ENCODE results near the gene GAGE12J.
"Not testable (repeated sequence)": the region's sequence is repeated elsewhere in the genome, so short reads cannot be mapped to it uniquely, and the experiment has no call there.

Gene GAGE12J, protein sequence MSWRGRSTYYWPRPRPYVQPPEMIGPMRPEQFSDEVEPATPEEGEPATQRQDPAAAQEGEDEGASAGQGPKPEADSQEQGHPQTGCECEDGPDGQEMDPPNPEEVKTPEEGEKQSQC

DNA sequence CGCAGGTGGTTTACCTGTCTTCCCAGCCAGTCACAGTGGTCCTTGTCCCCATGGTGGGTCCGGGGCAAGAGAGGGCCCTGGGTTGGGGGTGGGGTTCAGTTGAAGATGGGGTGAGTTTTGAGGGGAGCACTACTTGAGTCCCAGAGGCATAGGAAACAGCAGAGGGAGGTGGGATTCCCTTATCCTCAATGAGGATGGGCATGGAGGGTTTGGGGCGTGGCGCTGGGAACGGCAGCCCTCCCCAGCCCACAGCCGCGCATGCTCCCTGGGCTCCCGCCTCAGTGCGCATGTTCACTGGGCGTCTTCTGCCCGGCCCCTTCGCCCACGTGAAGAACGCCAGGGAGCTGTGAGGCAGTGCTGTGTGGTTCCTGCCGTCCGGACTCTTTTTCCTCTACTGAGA, at the start of gene GAGE12J:
Gene GAGE12J (plus strand): TSS at position 301 of the 400 bp plus-strand sequence. CDS start 1,157 bp downstream, outside the sequence.
- DNase-seq: not testable (repeated sequence)

DNA sequence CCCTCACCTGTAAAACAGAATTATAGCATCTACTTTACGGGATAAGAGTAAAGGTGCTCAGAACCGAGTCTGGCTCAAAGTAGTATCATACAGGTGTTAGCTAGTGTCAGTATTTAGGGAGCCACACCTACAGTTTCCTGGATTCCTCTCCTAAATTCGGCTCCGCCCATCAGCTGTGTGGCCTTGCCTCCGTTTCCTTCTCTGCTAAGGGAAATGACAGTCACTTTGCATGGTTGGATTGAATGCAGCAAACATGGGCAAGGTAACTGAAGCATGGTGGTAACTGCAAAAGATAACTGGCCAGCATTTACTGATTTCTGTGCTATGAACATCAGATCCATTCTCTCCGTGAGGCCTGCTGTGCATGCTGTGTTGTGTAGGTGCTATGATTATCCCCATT, 49.4 kb upstream of the GAGE12J start:
- no peak for DNase-seq

DNA sequence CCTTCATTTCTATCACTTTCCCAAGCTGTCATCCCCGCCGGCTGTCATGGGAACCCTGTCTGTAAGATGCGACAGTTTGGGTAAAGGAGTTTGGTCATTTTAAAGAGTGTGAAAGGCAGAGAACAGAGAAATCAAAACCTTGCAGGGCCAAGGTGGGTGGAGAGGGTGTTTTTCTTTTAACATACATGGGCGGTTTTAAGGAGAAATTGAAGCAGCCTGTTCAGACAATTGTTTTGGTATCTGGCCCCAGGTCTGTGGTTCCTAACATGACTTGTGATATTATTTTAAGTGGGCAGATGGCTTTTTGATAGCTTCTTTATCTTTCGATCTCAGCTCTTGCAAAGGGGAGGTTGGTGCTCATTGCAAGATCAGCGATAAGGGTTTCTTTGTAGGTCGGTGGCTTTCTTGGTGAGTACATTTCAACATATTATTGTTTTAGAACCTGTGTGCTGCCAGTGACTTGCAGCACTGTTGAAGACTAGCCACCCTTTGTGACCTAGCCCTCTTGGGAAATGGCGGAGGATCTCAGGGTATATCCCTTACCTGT, 48.6 kb upstream of the GAGE12J start:
- no peak for DNase-seq

DNA sequence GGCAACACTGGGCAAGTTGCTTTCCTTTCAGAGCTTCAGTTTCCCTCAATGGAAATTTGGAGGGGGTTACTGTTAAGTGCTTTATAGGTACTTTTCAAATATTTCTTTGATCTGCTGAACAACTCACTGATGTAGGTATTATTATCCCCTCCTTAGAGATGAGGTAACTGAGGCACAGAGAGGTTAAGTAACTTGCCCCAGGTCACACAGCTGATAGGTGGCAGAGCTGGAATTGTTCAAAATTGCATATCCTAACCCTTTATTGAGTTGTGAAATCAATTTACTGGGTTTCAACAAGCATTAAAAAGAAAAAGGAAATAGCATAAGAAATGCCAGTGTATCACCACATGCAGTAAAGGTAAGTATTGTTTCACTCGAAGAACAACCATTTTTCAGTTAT, 45.6 kb upstream of the GAGE12J start:
- DNase-seq: no peak

DNA sequence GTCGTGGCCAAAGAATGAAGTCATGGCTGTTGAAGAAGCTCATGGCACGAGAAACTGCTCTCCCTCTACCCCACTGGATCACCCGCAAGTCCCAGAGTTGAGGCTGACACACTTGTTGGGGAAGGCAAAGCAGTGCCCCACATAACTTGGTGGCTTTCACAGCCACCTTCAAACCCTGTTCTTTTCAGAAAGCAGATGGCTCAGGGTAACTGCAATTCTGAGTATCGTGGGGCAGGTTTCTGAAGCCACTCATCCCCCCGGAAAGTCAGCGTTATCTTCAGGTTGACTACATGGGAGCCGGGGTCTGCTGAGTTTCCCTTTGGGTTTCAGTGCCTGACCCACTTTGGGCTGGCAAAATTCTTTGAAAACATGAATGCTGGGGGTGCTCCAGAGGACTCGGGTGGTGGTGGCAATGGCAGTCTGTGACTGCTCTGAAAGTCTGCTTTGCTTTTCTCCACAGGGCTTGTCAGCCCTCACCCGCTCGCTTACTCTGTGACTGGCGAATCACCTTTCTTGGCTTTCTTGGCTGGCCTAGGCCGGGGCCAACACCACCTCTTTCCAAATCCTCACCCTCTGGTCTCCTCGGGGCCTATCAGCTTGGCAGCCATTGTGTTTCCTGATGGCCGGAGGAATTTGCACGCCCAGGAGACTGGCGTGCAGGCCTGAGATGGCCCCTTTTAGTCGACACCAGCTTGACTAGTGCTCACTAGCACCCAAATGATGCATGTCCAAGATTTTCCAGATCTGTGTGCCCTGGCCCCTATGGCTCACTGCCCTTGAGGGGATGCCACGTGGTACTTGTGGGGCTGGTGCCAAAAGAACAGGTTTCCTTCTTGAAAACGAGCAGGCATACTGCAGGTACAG, 44.9 kb upstream of the GAGE12J start:
- DNase-seq: no peak

DNA sequence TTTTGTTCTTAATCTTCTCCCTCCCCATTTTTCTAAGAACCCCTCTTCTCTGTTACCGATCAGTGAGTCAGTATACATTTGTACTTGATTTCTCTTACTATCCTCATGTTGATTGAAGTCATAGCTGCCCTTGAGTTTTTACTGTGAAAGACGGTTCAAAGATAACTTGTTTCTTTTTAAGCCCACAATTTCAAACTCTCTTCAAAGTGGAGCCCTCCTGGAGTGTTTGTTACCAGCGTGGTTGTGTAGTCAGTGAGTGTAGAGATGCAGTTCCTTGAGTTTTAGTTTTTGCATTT, 44.4 kb upstream of the GAGE12J start:
- no peak for DNase-seq

DNA sequence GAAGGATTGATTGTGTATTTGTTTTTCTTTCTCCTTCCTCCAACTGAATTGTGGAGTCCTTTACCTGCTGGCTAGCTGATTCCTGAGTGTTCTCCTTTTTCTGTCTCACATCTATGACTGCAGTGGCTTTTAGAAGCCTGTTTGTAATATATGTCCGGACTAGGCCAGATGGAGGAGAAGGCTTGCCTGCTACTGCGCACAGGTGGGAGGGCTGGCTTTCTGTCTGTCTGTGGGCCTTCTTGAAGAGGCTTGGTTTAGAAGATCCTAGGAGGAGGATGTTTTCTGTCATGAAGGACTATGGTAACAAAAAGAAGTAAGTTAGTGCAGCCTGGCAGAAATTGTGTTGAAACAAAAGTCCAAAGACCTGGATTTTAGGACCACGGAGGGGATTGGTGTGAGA, 43.8 kb upstream of the GAGE12J start:
- no peak for DNase-seq

DNA sequence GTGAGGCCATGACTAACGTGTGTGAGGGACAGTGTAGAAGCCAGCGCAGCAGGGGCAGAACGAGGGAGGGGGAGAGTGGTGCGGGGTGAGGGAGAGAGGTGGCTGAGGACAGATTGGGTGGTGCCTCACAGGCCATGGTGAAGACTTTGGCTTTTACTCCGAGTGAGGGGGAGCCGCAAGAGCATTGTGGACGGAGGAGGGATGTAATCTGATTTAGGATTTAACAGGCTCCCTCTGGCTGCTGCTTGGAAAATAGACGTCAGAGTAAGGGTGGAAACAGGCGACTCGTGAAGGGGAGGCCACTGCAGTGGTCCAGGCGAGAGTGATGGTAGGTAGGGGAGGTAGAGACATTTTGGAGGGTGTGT, 39.2 kb upstream of the GAGE12J start:
- peak; percentile 50 for DNase-seq

DNA sequence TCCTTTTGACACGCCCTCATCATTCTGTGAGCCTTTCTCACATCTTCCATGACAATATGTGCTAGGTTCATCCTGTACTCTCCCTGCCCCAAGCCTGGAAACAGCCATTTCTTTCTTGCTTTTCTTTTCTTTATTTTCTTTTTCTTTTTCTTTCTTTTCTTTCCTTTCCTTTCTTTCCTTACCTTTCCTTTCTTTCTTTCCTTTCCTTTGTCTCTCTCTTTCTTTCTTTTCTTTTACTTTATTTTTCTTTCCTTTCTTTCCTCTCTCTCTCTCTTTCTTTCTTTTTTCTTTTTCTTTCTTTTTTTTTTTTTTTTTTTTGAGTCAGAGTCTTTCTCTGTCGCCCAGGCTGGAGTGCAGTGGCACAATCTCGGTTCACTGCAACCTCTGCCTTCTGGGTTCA, 37.6 kb upstream of the GAGE12J start:
- DNase-seq: no peak

DNA sequence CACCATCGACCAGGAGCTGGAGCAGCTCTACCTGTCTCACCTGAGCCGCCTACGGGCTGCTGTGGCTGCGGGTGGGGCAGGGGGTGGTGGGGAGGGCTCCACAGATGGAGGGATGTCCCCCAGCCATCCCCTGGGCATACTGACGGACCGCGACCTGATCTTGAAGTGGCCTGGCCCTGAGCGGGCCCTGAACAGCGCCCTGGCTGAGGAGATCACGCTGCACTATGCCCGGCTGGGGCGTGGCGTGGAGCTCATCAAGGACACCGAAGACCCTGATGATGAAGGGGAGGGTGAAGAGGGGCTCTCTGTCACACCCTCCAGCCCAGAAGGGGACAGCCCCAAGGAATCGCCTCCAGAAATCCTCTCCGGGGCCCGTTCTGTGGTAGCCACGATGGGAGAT, 35.7 kb upstream of the GAGE12J start:
- DNase-seq: no peak

DNA sequence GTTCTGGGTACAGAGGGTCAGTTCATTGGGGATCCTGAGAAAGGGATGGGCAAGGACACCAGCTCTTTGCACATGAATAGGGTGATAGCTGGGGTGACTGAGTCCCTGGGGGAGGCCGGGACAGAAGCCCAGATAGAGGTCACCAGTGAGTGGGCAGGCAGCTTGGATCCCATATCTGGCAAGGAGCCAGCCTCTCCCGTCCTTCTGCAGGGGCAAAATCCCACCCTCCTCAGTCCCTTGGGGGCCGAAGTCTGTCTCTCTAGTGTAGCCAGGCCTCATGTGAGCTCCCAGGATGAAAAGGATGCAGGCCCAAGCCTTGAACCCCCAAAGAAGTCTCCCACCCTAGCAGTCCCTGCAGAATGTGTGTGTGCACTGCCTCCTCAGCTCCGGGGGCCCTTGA, 35.3 kb upstream of the GAGE12J start:
- DNase-seq: no peak

DNA sequence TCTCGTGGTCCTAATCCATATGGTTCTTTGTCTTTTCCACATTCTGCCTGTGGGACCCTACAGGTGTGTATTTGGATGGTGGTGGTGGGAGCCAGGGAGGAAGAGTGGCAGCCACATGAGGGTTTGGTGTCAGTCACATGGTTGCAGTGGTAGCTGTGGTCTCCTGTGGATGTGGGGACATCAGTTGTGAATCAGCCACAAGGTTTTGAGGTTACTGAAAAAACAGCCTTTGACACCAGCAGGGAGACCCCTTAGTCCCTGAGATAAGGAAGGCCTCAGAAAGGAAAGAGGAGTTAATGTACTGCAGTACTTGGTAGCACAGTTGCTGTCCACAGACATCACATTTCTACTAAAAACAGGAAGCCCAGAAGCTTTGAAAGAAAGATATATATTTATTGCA, 34.2 kb upstream of the GAGE12J start:
- DNase-seq: no peak

DNA sequence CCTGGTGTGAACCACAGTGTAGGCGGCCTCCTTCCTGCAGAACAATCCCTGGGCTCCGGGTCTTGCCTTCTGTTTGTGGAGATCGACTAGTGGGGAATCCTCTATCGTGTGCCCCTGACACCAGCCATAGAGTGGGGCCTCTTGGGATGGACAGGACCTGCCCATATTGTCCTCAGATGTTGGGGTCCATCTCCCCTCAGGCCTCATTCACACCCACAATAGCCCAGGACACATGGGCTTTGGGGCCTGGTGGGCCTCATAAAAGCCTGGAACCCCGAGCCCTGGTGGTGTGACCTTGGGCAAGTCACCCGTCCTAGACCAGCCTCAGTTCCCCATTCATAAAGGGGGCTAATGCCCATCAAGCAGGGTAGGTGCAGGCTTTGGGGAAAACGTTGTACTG, 31.6 kb upstream of the GAGE12J start:
- no peak for DNase-seq

DNA sequence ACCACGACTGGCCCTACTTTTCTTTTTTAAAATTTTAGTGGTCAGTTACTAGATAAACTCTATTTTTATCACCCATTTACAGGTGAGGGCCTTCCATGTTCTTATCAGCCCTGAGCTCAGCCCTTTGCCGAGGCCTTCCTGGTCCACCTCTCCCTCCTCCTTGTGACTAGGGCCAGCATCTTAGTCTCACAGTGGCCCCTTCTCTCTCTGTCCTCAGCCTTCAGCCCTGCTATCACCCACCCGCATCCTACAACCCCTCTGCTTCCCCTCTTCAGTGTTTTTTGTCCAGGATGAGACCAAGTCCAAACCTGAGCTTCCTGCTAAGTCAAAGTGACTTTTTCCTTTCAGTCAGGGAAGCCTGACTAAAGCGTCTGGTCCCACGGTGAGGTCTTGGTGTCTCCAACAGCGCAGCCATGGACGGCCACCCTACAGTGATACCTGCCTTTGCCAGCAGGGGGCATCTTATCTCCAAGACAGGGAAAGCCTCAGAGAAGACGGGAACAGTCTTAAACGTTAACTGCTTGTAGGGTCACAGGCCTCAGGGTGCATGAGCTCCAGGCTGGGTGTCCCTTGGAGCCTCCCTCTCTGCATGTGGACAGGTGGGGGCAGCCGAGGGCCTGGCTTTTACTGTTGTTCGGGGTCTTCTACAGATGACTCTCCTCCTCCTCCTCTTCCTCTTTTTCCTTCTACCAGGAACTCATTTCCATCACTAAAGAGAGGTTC, 30.1 kb upstream of the GAGE12J start:
- DNase-seq: peak; percentile 49

DNA sequence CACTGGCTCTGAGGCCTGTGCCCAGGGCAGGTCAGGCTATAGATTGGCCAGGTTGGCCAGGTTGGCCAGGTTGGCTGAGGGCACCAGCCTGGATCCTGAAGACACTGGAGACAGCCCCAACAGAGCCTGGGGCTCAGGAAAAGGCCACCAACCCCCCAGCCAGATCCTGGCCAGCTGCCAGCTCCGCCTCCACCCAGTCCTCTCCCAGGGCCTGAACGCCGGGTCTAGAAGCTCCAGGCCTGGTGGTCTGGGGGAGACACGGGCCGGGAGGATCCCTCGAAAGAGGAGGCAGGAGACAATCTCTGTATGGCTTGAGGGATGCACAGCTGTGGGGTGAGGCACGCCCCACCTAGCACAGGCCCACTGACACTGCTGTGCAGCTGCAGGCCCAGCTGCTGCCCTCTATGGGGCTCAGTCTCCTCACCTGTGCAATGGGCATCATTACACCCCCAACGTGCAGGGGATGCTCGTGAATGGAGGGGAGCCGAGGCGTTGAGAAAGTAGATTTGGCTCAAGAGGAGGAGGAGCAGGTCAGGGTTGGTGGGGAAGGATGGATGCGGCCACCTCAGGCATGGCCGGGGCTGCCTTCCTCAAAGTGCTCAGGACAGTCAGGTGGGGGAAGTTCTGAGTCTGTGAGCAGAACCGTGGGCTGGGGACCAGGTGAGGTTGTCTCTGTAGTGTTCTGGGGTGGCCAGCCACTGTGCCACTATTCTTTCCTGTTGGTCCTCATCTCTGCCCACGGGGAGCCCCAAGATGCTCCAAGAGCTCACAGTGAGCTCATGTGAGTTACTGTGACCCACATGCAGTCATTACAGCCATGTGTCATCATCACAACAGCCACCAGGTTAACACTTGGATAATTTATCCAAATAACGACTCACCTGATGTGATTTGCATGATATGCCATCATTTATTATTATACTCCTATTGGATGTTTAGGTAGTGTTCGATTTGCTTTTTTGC, 29.2 kb upstream of the GAGE12J start:
- no peak for DNase-seq

DNA sequence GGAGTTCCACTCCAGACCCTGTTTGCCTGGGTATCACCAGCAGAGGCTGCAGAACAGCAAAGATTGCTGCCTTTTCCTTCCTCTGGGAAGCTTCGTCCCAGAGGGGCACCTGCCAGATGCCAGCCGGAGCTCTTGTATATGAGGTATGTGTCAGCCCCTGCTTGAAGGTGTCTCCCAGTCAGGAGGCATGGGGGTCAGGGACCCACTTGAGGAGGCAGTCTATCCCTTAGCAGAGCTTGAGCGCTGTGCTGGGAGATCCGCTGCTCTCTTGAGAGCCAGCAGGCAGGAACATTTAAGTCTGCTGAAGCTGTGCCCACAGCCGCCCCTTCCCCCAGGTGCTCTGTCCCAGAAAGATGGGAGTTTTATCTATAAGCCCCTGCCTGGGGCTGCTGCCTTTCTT, 22.5 kb upstream of the GAGE12J start:
- DNase-seq: not testable (repeated sequence)

DNA sequence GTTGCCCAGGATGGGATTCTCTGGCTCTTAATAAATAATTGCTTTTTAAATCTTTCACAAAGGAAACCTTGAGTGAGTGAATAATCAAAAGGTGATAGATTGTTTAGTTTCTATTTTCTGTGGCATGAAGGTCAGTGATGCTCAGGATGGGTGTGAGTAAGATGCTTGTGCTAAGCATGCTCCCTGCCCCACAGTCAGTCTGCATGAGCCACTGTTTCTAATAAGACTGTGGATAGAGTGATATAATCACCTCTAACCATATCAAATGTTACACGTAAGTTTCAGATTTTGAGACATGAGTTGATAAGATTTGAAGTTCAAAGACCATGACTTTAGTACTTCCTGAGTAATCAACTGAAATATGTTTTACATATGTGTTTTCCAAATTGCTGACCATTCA, 21.1 kb upstream of the GAGE12J start:
- DNase-seq: no peak

DNA sequence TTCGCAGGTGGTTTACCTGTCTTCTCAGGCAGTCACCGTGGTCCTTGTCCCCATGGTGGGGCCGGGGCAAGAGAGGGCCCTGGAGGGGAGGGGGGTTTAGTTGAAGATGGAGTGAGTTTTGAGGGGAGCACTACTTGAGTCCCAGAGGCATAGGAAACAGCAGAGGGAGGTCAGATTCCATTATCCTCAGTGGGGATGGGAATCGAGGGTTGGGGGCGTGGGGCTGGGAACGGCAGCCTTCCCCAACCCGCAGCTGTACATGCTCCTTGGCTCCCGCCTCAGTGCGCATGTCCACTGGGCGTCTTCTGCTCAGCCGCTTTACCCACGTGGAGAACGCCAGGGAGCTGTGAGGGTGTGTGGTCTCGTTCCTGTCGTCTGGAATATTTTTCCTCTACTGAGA, 18.5 kb upstream of the GAGE12J start, which contains the start of gene GAGE10:
Gene GAGE10 (plus strand): TSS at position 301 of the 400 bp plus-strand sequence. CDS start 1,214 bp downstream, outside the sequence.
- no peak for DNase-seq

DNA sequence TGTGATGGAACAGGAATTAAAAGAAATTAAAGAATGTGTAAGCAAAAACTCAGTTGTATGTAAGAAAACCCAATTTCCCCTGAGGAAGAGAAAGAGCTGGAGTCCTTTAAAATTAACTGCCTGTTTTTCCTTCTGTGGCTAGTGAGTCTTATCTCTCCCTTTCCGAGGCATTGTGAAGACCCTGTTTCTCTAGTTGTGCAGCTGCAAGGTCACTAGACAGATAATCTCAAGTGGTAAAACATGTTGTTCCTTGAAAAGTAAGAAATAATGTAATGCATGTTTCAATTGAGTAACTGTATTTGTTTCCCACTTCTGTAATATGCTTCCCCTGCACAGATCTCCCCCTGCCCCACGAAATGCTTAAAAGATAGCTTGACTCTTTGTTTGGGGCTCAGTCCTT, 14.1 kb upstream of the GAGE12J start:
- DNase-seq: not testable (repeated sequence)

DNA sequence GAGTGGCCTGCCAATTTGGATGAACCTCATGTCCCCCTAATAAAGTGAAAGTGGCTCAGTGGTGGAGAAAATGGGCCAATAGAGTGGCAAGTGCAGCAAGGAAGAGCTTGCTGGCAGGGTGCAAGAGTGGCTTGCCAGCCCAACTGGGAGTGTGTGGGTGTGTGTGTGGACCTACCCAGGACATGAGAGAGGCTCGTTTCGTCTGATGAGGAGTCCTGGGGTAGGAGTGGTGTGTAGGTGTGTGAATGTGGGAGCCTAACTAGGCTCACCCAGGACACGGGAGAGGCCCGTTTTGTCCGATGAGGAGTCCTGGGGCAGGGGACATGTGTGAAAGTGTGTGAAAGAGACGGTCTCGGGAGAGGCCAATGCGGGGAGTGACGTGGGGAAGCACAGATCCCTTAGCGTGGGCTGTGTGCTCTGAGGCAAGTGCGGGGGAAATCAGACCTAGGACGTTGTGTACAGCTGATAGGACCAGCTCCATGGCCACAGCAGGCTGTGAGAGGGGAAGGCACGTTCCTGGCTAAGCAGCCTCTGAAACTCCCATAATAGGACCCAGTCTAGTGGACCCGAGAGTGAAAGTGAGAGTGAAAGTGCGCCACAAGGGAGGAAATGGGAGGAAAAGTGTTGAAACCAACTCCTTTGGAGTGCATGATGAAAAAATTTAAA, 13.1 kb upstream of the GAGE12J start:
- no peak for DNase-seq

DNA sequence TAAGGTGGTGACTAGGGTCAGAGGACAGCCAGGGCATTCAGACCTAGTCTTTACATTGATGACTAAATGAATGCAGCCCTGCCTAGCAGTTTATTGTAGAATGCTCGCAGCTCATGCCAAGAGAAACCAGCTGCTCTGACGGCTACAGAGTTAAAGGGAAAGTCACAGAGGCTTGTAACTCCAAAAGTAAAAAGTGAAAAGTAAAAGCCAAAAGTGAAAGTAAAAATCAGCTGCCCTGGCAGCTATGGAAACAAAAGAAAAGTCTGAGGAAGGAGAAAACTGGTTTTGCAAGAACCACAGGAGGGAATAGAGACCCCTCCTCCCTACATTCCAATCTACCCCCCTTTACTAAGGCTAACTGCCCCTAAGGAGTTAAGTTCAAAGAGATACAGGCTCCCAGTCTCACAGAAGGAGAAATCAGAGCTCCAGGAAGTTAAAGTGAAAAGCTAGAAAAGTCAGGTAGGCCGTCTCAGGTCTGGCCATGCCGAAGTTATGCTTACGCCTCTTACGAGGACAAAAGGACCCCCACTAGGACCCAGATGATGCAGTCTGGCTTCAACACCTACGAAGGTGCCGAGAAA, 12.3 kb upstream of the GAGE12J start:
- DNase-seq: peak; percentile 41

DNA sequence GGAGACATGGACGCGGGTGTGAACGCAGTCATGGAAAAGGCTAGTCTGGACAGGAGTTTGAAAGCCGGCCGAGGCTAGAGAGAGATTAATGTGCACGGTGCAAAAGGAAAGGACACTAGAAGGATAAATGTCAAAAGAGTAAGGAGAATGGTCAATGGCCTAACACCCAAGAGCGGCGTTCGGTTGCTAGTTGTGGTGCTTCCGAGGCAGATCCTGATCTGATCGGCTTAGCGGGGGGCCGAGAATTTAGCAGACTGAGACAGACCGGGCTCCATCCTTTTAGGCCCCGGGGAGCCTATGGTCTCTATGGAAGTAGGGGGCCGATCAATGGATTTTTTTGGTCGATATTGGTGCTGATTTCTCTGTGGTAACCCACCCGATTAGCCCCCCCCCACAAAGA, 11.5 kb upstream of the GAGE12J start:
- no peak for DNase-seq
